Neutrophil (primary cell): Measurements from ENCODE around the gene PABPN1L.
A peak's percentile ranks its signal among the peaks of the same experiment; 100 is the strongest.

Experiments used
- H3K27ac ChIP-seq: fragments of 200-600 bp; sonication (generic); 2 replicates; pipeline ENCODE4 v1.5.1; 2016; ENCODE audit warnings: mild to moderate bottlenecking, moderate library complexity
- H3K27me3 ChIP-seq: fragments of 200-600 bp; sonication (generic); 2 replicates; pipeline ENCODE4 v1.6.0; 2016; ENCODE audit warnings: mild to moderate bottlenecking
- H3K36me3 ChIP-seq: fragments of 200-600 bp; sonication (generic); 2 replicates; pipeline ENCODE4 v1.5.1; 2017
- H3K4me1 ChIP-seq, 2 experiments: fragments of 200-600 bp in 1 of 2; sonication (generic) in 1 of 2; 1 replicate in 1 of 2; 2 replicates in 1 of 2; pipeline versions ENCODE4 v1.5.1 to v1.6.1; 2013 to 2016; ENCODE audit warnings: low read depth in 1 of 2, low read length in 1 of 2, mild to moderate bottlenecking in 1 of 2, moderate library complexity in 1 of 2; ENCODE audit not compliant: control insufficient read depth in 1 of 2, insufficient read depth in 1 of 2
- H3K4me3 ChIP-seq, 2 experiments: fragments of 200-600 bp in 1 of 2; sonication (generic) in 1 of 2; 1 replicate in 1 of 2; 2 replicates in 1 of 2; pipeline ENCODE4 v1.5.1; 2013 to 2016; ENCODE audit warnings: low read depth in 1 of 2, low read length in 1 of 2, mild to moderate bottlenecking in 1 of 2, moderate library complexity in 1 of 2
- H3K9me3 ChIP-seq: fragments of 200-600 bp; sonication (generic); 2 replicates; pipeline ENCODE4 v1.5.1; 2016
- TF ChIP-seq, protein P1 (sequence below): fragments of 200-600 bp; sonication (generic); IDR thresholded peaks from 2 replicates; pipeline ENCODE4 v1.5.1; 2016; ENCODE audit warnings: antibody characterized with exemption

PABPN1L gene

GRCh38 chr16:88904676-88905365 lies 38.4 kb upstream of the PABPN1L start:
- Histone ChIP-seq H3K27me3 (no peaks in the 10 kb centered on the region), H3K4me1 (peaks cover 13 to 14% of the 10 kb centered on the region in 2 experiments), H3K9me3 (no peaks in the 10 kb centered on the region), H3K4me3 (no peak overlapping the region), H3K36me3 (peaks cover 25% of the 10 kb centered on the region), H3K27ac (peak overlapping the region; percentile 43)
- TF ChIP-seq, protein P1, sequence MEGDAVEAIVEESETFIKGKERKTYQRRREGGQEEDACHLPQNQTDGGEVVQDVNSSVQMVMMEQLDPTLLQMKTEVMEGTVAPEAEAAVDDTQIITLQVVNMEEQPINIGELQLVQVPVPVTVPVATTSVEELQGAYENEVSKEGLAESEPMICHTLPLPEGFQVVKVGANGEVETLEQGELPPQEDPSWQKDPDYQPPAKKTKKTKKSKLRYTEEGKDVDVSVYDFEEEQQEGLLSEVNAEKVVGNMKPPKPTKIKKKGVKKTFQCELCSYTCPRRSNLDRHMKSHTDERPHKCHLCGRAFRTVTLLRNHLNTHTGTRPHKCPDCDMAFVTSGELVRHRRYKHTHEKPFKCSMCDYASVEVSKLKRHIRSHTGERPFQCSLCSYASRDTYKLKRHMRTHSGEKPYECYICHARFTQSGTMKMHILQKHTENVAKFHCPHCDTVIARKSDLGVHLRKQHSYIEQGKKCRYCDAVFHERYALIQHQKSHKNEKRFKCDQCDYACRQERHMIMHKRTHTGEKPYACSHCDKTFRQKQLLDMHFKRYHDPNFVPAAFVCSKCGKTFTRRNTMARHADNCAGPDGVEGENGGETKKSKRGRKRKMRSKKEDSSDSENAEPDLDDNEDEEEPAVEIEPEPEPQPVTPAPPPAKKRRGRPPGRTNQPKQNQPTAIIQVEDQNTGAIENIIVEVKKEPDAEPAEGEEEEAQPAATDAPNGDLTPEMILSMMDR: no peak

- no peak overlapping the region for H3K4me3 ChIP-seq
- peaks cover 13 to 14% of the 10 kb centered on the region in 2 experiments for H3K4me1 ChIP-seq
- peaks cover 40% of the 10 kb centered on the region for H3K36me3 ChIP-seq
- H3K27ac ChIP-seq: no peak overlapping the region
- TF ChIP-seq, protein P1: no peak
- H3K27me3 ChIP-seq: no peaks in the 10 kb centered on the region
- no peaks in the 10 kb centered on the region for H3K9me3 ChIP-seq
These were observed 36.8 kb upstream of the PABPN1L start for GRCh38 chr16:88903267-88903666.

DNA sequence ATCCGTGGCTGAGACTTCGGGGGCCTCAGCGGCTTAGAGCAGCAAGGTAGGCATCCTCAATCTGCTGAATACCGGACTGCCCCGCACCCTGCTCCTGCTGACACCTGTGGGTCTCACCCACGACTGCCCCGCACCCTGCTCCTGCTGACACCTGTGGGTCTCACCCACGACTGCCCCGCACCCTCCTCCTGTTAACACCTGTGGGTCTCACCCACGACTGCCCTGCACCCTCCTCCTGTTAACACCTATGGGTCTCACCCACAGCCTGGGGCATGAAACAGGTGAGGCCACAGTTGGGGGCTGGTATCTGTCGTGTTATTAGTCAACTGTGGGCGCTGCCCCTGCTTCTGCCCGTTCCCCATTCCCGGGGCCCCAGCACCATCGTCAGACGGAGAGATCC lies 36.3 kb upstream of the PABPN1L start:
- H3K36me3 ChIP-seq: peaks cover 45% of the 10 kb centered on the region
- no peaks in the 10 kb centered on the region for H3K9me3 ChIP-seq
- no peak overlapping the region for H3K4me3 ChIP-seq
- TF ChIP-seq, protein P1: no peak
- H3K27ac ChIP-seq: no peak overlapping the region
- H3K27me3 ChIP-seq: no peaks in the 10 kb centered on the region
- peaks cover 13 to 14% of the 10 kb centered on the region in 2 experiments for H3K4me1 ChIP-seq

- TF ChIP-seq, protein P1: no peak
- Histone ChIP-seq H3K9me3 (no peaks in the 10 kb centered on the region), H3K36me3 (peaks cover 54% of the 10 kb centered on the region), H3K4me1 (peaks cover 13 to 14% of the 10 kb centered on the region in 2 experiments), H3K27ac (no peak overlapping the region), H3K27me3 (no peaks in the 10 kb centered on the region), H3K4me3 (no peak overlapping the region)
These were observed 35.4 kb upstream of the PABPN1L start for GRCh38 chr16:88901718-88902337.

DNA sequence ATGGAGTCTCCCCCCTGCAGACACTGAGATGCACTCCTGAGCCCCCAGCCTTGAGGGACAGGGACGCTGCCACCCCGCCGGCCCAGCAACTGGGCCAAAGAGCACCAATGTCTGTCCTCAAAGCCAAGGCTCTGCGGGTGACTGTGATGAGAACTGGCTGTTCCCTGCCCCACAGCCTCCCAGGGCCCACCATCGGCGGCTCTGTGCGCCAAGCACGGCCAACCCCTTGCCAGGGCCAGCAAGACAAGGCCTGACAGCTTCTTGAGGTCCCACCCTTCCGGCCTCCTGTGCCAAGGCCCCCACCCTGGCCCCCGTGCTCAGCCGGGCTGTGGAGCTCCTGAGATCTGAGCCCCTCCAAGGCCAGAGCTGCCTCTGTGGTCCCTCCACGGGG lies 34.2 kb upstream of the PABPN1L start:
- no peaks in the 10 kb centered on the region for H3K9me3 ChIP-seq
- H3K36me3 ChIP-seq: peaks cover 66% of the 10 kb centered on the region

More for the DNA sequence above, 34.2 kb upstream of the PABPN1L start:
- TF ChIP-seq, protein P1: no peak
- Histone ChIP-seq H3K27me3 (no peaks in the 10 kb centered on the region), H3K4me3 (no peak overlapping the region), H3K27ac (no peak overlapping the region), H3K4me1 (peaks cover 5 to 8% of the 10 kb centered on the region in 2 experiments)
